GM21576 (cell line): ENCODE measurements around the gene PRG3.
"Not testable (repeated sequence)": the region's sequence is repeated elsewhere in the genome, so short reads cannot be mapped to it uniquely, and the experiment has no call there.

Experiments
- ATAC-seq: cut with Tn5 transposase; IDR thresholded peaks from one replicate; pipeline ENCODE4 v1.9.1; 2021; ENCODE audit warnings: mild to moderate bottlenecking, moderate library complexity; ENCODE audit not compliant: unreplicated experiment

Gene PRG3

GRCh38 chr11:57409321-57410100 is 28.6 kb upstream of the PRG3 start:
- no peak for ATAC-seq

GRCh38 chr11:57408771-57409170 is 27.8 kb upstream of the PRG3 start:
- ATAC-seq: no peak

GRCh38 chr11:57407941-57408475 is 27.1 kb upstream of the PRG3 start:
- no peak for ATAC-seq

GRCh38 chr11:57407010-57407920 is 26.3 kb upstream of the PRG3 start:
- no peak for ATAC-seq

GRCh38 chr11:57406337-57406904 is 25.5 kb upstream of the PRG3 start:
- ATAC-seq: peak; percentile 65

- ATAC-seq: no peak
Observed at GRCh38 chr11:57405271-57405860, 24.4 kb upstream of the PRG3 start.

GRCh38 chr11:57403802-57404147 is 22.8 kb upstream of the PRG3 start:
- no peak for ATAC-seq

- not testable (repeated sequence) for ATAC-seq
Observed at GRCh38 chr11:57403003-57403801, 22.3 kb upstream of the PRG3 start.

- no peak for ATAC-seq
Observed at GRCh38 chr11:57402188-57403002, 21.4 kb upstream of the PRG3 start.

GRCh38 chr11:57399972-57400578 is 19.1 kb upstream of the PRG3 start:
- ATAC-seq: no peak

- no peak for ATAC-seq
Observed at GRCh38 chr11:57399221-57399620, 18.3 kb upstream of the PRG3 start.

- no peak for ATAC-seq
Observed at GRCh38 chr11:57397394-57397990, 16.5 kb upstream of the PRG3 start.

GRCh38 chr11:57396744-57397143 is 15.8 kb upstream of the PRG3 start:
- ATAC-seq: no peak

GRCh38 chr11:57395905-57396623 is 15.1 kb upstream of the PRG3 start:
- ATAC-seq: no peak

- no peak for ATAC-seq
Observed at GRCh38 chr11:57394203-57394965, 13.4 kb upstream of the PRG3 start.

- ATAC-seq: no peak
Observed at GRCh38 chr11:57392763-57393105, 11.8 kb upstream of the PRG3 start.

GRCh38 chr11:57392066-57392762 is 11.3 kb upstream of the PRG3 start:
- ATAC-seq: no peak
